ENCODE measurements around the gene OR2A25.

OR2A25 gene

GRCh38 chr7:144074374-144074773 lies 4.8 kb downstream of the OR2A25 start:
- no peak for DNase-seq (ENCODE audit: low read depth, low spot score)

GRCh38 chr7:144085978-144086377 lies 16.4 kb downstream of the OR2A25 start, which contains the start of gene OR2A12:
Gene OR2A12 (plus strand): TSS chr7:144086278. CDS start chr7:144095108, 8,830 bp downstream.
- DNase-seq (ENCODE audit: low read depth, low spot score): no peak

- DNase-seq (ENCODE audit: low read depth, low spot score): no peak
These were observed 17.1 kb downstream of the OR2A25 start for GRCh38 chr7:144086730-144087129.

GRCh38 chr7:144087230-144087629 lies 17.6 kb downstream of the OR2A25 start:
- DNase-seq (ENCODE audit: low read depth, low spot score): no peak

- no peak for DNase-seq (ENCODE audit: low read depth, low spot score)
These were observed 21.1 kb downstream of the OR2A25 start for GRCh38 chr7:144090667-144091066.

- no peak for DNase-seq (ENCODE audit: low read depth, low spot score)
These were observed 29.2 kb downstream of the OR2A25 start for GRCh38 chr7:144098776-144099175.

- no peak for DNase-seq (ENCODE audit: low read depth, low spot score)
These were observed 31.0 kb downstream of the OR2A25 start for GRCh38 chr7:144100607-144101006.

- DNase-seq (ENCODE audit: low read depth, low spot score): no peak
These were observed 32.4 kb downstream of the OR2A25 start for GRCh38 chr7:144102041-144102440.

- no peak for DNase-seq (ENCODE audit: low read depth, low spot score)
These were observed 35.6 kb downstream of the OR2A25 start for GRCh38 chr7:144105211-144105610.

- no peak for DNase-seq (ENCODE audit: low read depth, low spot score)
These were observed 39.7 kb downstream of the OR2A25 start, which contains the start of gene OR2A2 for GRCh38 chr7:144109283-144109682. Gene OR2A2 (plus strand): TSS chr7:144109583. CDS start chr7:144109583, 0 bp downstream.

- no peak for DNase-seq (ENCODE audit: low read depth, low spot score)
These were observed 40.7 kb downstream of the OR2A25 start for GRCh38 chr7:144110272-144110671.

GRCh38 chr7:144113651-144114050 lies 44.0 kb downstream of the OR2A25 start:
- no peak for DNase-seq (ENCODE audit: low read depth, low spot score)

GRCh38 chr7:144118341-144118740 lies 48.7 kb downstream of the OR2A25 start:
- no peak for DNase-seq (ENCODE audit: low read depth, low spot score)

GRCh38 chr7:144122876-144123275 lies 53.3 kb downstream of the OR2A25 start, which contains the start of gene OR2A14:
Gene OR2A14 (plus strand): TSS chr7:144123176. CDS start chr7:144129113, 5,937 bp downstream.
- DNase-seq (ENCODE audit: low read depth, low spot score): no peak
